GM12878 (cell line): ENCODE measurements around the gene JRKL. TPM values are rescaled to one million over a fixed set of nuclear protein-coding genes. Genes with fewer than 3 reads are reported as not detected.
"Not testable (repeated sequence)": the region's sequence is repeated elsewhere in the genome, so short reads cannot be mapped to it uniquely, and the experiment has no call there.

Source experiments
- ATAC-seq: fragments of 200-7000 bp; cut with Tn5 transposase; 3 replicates; pipeline ENCODE4 v1.9.1; 2020; ENCODE audit warnings: mild to moderate bottlenecking, moderate library complexity
- BruUV-seq: library from RNA; stranded (reverse); fragments of 400-500 nt; replicated peaks from 2 replicates; lab custom pipeline; 2021; lab: Mats Ljungman, UMichigan
- CTCF ChIA-PET: fragments of 300-600 bp; sonication (Branson Sonifier 250); formaldehyde crosslinking; extraction: SDS; loops from one replicate; lab custom pipeline; 2021; ENCODE audit warnings: inconsistent platforms; lab: Yijun Ruan, JAX
- POLR2A ChIA-PET: fragments of 350-600 bp; formaldehyde crosslinking; extraction: SDS; loops from one replicate; lab custom pipeline; 2021; ENCODE audit warnings: inconsistent platforms; lab: Charles Lee
- RAD21 ChIA-PET: fragments of 300-600 bp; sonication (Branson Sonifier 250); formaldehyde crosslinking; loops from one replicate; lab custom pipeline; 2023; ENCODE audit warnings: antibody characterized with exemption; ENCODE audit not compliant: unreplicated experiment; lab: Charles Lee
- SMC1A ChIA-PET: fragments of 300-600 bp; sonication (Branson Sonifier 250); formaldehyde crosslinking; loops from one replicate; lab custom pipeline; 2023; ENCODE audit not compliant: unreplicated experiment, uncharacterized antibody; lab: Charles Lee
- DNase-seq: peaks from one replicate; pipeline ENCODE4 v3.0.0-alpha.2; 2011; ENCODE audit warnings: low read depth, low spot score
- FAIRE-seq: peaks from 3 replicates; lab custom pipeline; 2011; peaks lifted over from hg19 to GRCh38; lab: Jason Lieb, UNC
- H2AFZ ChIP-seq: 2 replicates; pipeline ENCODE4 v1.6.0; 2011; ENCODE audit warnings: low read depth, low read length, control low read depth; ENCODE audit not compliant: control insufficient read depth
- H3K27ac ChIP-seq: 2 replicates; pipeline ENCODE4 v1.5.1; 2011; ENCODE audit warnings: control low read depth; ENCODE audit not compliant: control insufficient read depth, insufficient read depth
- H3K27me3 ChIP-seq, 2 experiments: replicated peaks in 1 of 2; 2 replicates each; pipeline versions ENCODE4 v1.6.0 to v1.6.1; 2011; ENCODE audit warnings: low read length in 1 of 2; ENCODE audit not compliant: control insufficient read depth in 2 of 2, insufficient read depth in 2 of 2
- H3K36me3 ChIP-seq, 2 experiments: 2 replicates each; pipeline ENCODE4 v1.5.1; 2011; ENCODE audit warnings: low read length in 1 of 2; ENCODE audit not compliant: control insufficient read depth in 2 of 2, insufficient read depth in 2 of 2
- H3K4me1 ChIP-seq: 2 replicates; pipeline ENCODE4 v1.6.1; 2011; ENCODE audit warnings: mild to moderate bottlenecking, low read length, moderate library complexity, mixed read lengths; ENCODE audit not compliant: control insufficient read depth, insufficient read depth
- H3K4me2 ChIP-seq: 2 replicates; pipeline ENCODE4 v1.6.0; 2011; ENCODE audit warnings: control low read depth; ENCODE audit not compliant: control insufficient read depth, insufficient read depth
- H3K4me3 ChIP-seq: fragments of 200-600 bp; sonication (generic); 2 replicates; pipeline ENCODE4 v1.5.1; 2016
- H3K79me2 ChIP-seq: 2 replicates; pipeline ENCODE4 v1.6.0; 2011; ENCODE audit warnings: low read length; ENCODE audit not compliant: control insufficient read depth, insufficient read depth
- H3K9ac ChIP-seq: 2 replicates; pipeline ENCODE4 v1.8.0; 2011; ENCODE audit warnings: low read length, control low read depth, mixed read lengths; ENCODE audit not compliant: control insufficient read depth, insufficient read depth
- H3K9me3 ChIP-seq: replicated peaks from 3 replicates; pipeline ENCODE4 v1.5.1; 2011; ENCODE audit warnings: mild to moderate bottlenecking, low read length; ENCODE audit not compliant: control insufficient read depth, insufficient read depth
- H4K20me1 ChIP-seq: 2 replicates; pipeline ENCODE4 v1.6.0; 2011; ENCODE audit not compliant: control insufficient read depth, insufficient read depth
- BACH1 ChIP-seq: fragments of 450-650 bp; IDR thresholded peaks from 2 replicates; pipeline ENCODE4 v1.6.1; 2017; ENCODE audit warnings: mild to moderate bottlenecking, borderline replicate concordance
- BCL11A ChIP-seq: IDR thresholded peaks from 2 replicates; pipeline ENCODE4 v1.6.1; 2011; ENCODE audit warnings: low read depth, low read length
- BHLHE40 ChIP-seq, 2 experiments: fragments of 450-650 bp in 1 of 2; IDR thresholded peaks; 2 replicates each; pipeline ENCODE4 v1.6.1; 2011 to 2017; ENCODE audit warnings: low read depth in 2 of 2, borderline replicate concordance in 1 of 2, improper control_type of control experiment in 1 of 2, low read length in 1 of 2, mild to moderate bottlenecking in 1 of 2
- FOS ChIP-seq: IDR thresholded peaks from 3 replicates; pipeline ENCODE4 v1.6.1; 2011; ENCODE audit warnings: borderline replicate concordance; ENCODE audit not compliant: insufficient read length; ENCODE audit errors: extremely low read depth
- IKZF1 ChIP-seq: fragments of 450-650 bp; conservative IDR thresholded peaks from 2 replicates; pipeline ENCODE4 v1.6.1; 2017; ENCODE audit warnings: antibody characterized with exemption, mild to moderate bottlenecking
- MEF2B ChIP-seq: fragments of 450-650 bp; IDR thresholded peaks from 2 replicates; pipeline ENCODE4 v1.6.1; 2018; ENCODE audit warnings: mild to moderate bottlenecking, moderate library complexity; ENCODE audit not compliant: partially characterized antibody, poor library complexity, severe bottlenecking
- NFYA ChIP-seq: IDR thresholded peaks from 2 replicates; pipeline ENCODE4 v1.6.1; 2011; ENCODE audit warnings: low read depth, mild to moderate bottlenecking, low read length, improper control_type of control experiment, borderline replicate concordance
- NR2C1 ChIP-seq: fragments of 450-650 bp; IDR thresholded peaks from 2 replicates; pipeline ENCODE4 v1.6.1; 2017; ENCODE audit warnings: antibody characterized with exemption, mild to moderate bottlenecking, moderate library complexity
- ZNF274 ChIP-seq: IDR thresholded peaks from one replicate; pipeline ENCODE4 v1.8.0; 2011; ENCODE audit not compliant: insufficient read length, insufficient read depth
- WGBS: methylation state at CpG from one replicate; pipeline ENCODE4 v1.1.6; 2016; ENCODE audit warnings: low lambda C conversion rate; ENCODE audit not compliant: insufficient replicate concordance, insufficient coverage; ENCODE audit errors: missing lambda C conversion rate; 5-methylcytosine and 5-hydroxymethylcytosine counted together
- in situ Hi-C: fragments of 300-500 bp; cut with MboI; formaldehyde crosslinking; loops from 9 replicates; pipeline ENCODE4 v1.14.3; 2018; ENCODE audit warnings: mixed read lengths
- intact Hi-C: fragments of 100-400 bp; cut with micrococcal nuclease; formaldehyde crosslinking; loops from one replicate; pipeline ENCODE4 v1.14.2; 2022; ENCODE audit not compliant: unreplicated experiment
- polyA plus RNA-seq, 11 experiments: library from polyadenylated mRNA; depleted of rRNA in 4 of 11; unstranded in 6 of 11; stranded (reverse) in 5 of 11; fragments of >200 nt; fragmentation: Nextera tagmentation in 4 of 11; fragmentation: Illumina TruSeq in 1 of 11; extraction: Ambion mirVana in 4 of 11; extraction: Trizol in 1 of 11; gene quantifications; 1 replicate in 1 of 11; 2 replicates in 10 of 11; pipeline versions ENCODE4 v1.2.1 to v1.2.3, GENCODE V29; 2011 to 2016; ENCODE audit warnings: inconsistent platforms in 2 of 11, missing spikeins in 2 of 11, low read depth in 1 of 11
- total RNA-seq, 4 experiments: library from RNA; depleted of rRNA in 3 of 4; stranded (reverse); fragments of >200 nt in 3 of 4; fragmentation: Illumina TruSeq in 1 of 4; extraction: Trizol in 1 of 4; gene quantifications; 2 replicates each; pipeline versions ENCODE4 v1.2.1 to v1.2.3, GENCODE V29; 2013 to 2021

Gene JRKL
- total and polyA plus RNA-seq, 10 of the 15 experiments (the other 5 are each of a cell fraction or from before 2014, with no cell fraction given) = 3.8 to 12.4 (median 8.5) TPM

DNA sequence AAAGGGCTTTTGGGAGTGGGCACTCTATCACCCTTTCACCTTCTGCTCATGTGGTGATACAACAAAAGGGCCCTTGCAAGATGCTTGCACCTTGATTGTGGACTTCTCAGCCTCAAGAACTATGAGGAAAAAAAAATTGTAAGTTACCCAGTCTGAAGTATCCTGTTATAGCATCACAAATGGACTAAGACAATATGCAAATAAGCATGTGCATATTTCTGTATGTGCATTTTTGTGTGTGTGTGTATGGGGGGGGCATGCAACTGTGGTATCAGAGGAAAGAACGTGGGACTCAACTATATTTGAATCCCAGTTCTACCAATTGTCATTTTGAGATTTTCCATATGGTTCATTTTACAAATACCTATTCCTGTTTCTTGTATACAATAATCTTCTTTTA, 10.9 kb downstream of the JRKL start:
- Histone ChIP-seq H3K27me3 (no peaks in the 10 kb centered on the region; a peak in 1 of 4 replicates), H3K27ac (no peak overlapping the region), H3K4me1 (no peaks in the 10 kb centered on the region), H3K4me2 (no peak overlapping the region), H4K20me1 (no peaks in the 10 kb centered on the region), H3K79me2 (no peaks in the 10 kb centered on the region), H3K9ac (no peak overlapping the region), H3K9me3 (no peaks in the 10 kb centered on the region; the same call in 2 of the 3 replicates), H3K4me3 (no peak overlapping the region), H2AFZ (no peak overlapping the region), H3K36me3 (no peaks in the 10 kb centered on the region)
- ATAC-seq (no peak), DNase-seq (no peak), FAIRE-seq (no peak)
- 3% methylated on average over 1 of the region's 1 CpG for whole genome bisulfite sequencing
- ChIA-PET RAD21 (interaction anchor here (0.7 kb wide), 1 partner anchor 58 kb away, joined by 3 read pairs; the partner anchor contains the start of gene MAML2), SMC1A (interaction anchor here (0.6 kb wide), 1 partner anchor 575 kb away, joined by 3 read pairs; no protein-coding TSS in a partner anchor), CTCF (interaction anchor here (0.6 kb wide), 1 partner anchor 8 kb away, joined by 4 read pairs; no protein-coding TSS in a partner anchor), POLR2A (no interaction called here)
- no TSS peak for BruUV-seq
- intact Hi-C loops (no loop called here), in situ Hi-C loops (no loop called here)
- no peak for TF ChIP-seq FOS
- no peak for TF ChIP-seq NFYA
- no peak for TF ChIP-seq BCL11A
- TF ChIP-seq BACH1 = no peak
- no peak for TF ChIP-seq BHLHE40 (IDR thresholded peaks at IDR 0.05; ENCODE audit: borderline replicate concordance in 1 of 2, low read depth in 2 of 2, low read length in 1 of 2)
- no peak for TF ChIP-seq ZNF274

DNA sequence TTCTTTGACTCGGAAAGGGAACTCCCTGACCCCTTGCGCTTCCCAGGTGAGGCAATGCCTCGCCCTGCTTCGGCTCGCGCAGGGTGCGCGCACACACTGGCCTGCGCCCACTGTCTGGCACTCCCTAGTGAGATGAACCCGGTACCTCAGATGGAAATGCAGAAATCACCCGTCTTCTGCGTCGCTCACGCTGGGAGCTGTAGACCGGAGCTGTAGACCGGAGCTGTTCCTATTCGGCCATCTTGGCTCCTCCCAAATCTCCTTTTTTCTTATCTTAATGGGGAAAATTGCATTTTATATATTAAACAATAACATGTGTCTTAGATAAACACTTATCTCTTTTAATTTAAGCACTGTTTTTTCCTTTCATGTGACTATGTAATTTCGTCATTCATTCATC, 21.6 kb downstream of the JRKL start:
- H3K27me3 ChIP-seq, H4K20me1 ChIP-seq, CTCF ChIA-PET, H3K79me2 ChIP-seq, DNase-seq, H3K4me3 ChIP-seq, H3K4me2 ChIP-seq, H3K9me3 ChIP-seq, H3K36me3 ChIP-seq, H3K9ac ChIP-seq, H3K27ac ChIP-seq, BruUV-seq, H3K4me1 ChIP-seq, intact Hi-C loops, POLR2A ChIA-PET, SMC1A ChIA-PET, FAIRE-seq, in situ Hi-C loops: not testable (repeated sequence)
- 82% methylated on average over 18 of the region's 18 CpGs for WGBS
- RAD21 ChIA-PET = interaction anchor here (1.1 kb wide), 1 partner anchor 68 kb away, joined by 3 read pairs; the partner anchor contains the start of gene MAML2
- H2AFZ ChIP-seq = peak overlapping the region; percentile 34
- TF ChIP-seq IKZF1 = 0 out of 2 replicates have a peak, but pooled peaks have one; percentile 22
- peak; percentile 13 for TF ChIP-seq MEF2B
- 0 out of 2 replicates have a peak, but pooled peaks have one; percentile 14 for TF ChIP-seq NR2C1
- peak; percentile 69 for ATAC-seq
